SIG-M5 (cell line): ENCODE measurements around the gene BRD8.
"Not testable (repeated sequence)": the region's sequence is repeated elsewhere in the genome, so short reads cannot be mapped to it uniquely, and the experiment has no call there.

ENCODE experiments used
- DNase-seq: peaks from one replicate; lab custom pipeline; 2025; lab: John Stamatoyannopoulos, UW

BRD8 gene

GRCh38 chr5:138178516-138179276 is at the start of gene BRD8, which contains the start of gene KIF20A:
TSS of gene BRD8 (minus strand) at chr5:138178630. CDS start at chr5:138178614, 16 bp downstream.
TSS of gene KIF20A (plus strand) at chr5:138179112. CDS start at chr5:138179681, 569 bp downstream.
- DNase-seq, result peak; percentile 98

DNA sequence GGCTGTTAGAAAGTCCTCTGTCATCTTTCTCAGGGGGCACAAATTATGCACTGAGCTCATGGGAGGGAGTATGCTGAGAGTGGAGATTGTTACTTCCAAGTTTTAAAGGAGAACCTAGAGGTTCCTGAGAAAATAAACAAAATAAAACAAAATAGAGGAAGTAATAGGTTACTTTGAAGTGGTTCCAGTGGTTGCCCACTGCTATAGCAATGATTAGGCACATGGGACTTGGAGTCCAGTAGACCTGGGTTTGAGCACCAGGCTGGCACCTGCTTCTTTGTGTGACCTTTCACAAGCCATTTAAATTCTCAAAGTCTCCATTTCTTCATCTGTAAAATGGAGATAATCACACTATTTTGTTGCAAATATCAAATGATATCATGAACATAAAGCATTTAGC is 48.5 kb upstream of the BRD8 start:
- DNase-seq, result no peak

GRCh38 chr5:138224712-138225111 is 46.3 kb upstream of the BRD8 start:
- DNase-seq, result no peak

GRCh38 chr5:138223532-138223931 is 45.1 kb upstream of the BRD8 start:
- DNase-seq, result no peak

- DNase-seq, result no peak
Measured at GRCh38 chr5:138216799-138217198, 38.4 kb upstream of the BRD8 start.

- peak; percentile 84 for DNase-seq
Measured at GRCh38 chr5:138213161-138214029, 35.0 kb upstream of the BRD8 start, which contains the start of gene CDC23. TSS of gene CDC23 (minus strand) at chr5:138213323. CDS start at chr5:138213312, 11 bp downstream.

DNA sequence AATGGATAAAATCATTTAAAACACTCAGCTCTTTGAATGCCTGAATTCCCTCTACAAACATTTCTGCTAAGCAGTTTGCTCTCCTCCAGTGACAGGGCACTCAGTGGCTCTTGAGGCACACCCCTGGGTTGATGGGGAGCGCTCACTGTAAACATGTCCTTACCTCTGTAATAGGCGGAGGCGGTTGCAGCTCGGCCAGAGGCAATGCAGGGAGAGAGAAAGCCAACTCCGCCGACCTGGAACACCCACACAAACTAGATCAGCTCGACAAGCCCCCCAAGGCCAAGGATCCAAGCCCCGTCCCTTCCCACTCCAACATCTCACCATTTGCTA is 34.4 kb upstream of the BRD8 start:
- no peak for DNase-seq

DNA sequence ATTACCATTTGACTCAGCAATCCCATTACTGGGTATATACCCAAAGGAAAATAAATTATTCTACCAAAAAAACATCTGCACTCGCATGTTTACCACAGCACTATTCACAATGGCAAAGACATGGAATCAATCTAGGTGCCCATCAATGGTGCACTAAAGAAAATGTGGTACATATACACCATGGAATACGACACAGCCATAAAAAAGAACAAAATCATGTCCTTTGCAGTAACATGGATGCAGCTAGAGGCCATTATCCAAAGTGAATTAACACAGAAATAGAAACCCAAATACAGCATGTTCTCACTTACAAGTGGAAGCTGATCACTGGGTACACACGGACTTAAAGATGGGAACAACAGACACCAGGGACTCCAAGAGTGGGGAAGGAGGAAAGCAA is 32.6 kb upstream of the BRD8 start:
- DNase-seq, result no peak

DNA sequence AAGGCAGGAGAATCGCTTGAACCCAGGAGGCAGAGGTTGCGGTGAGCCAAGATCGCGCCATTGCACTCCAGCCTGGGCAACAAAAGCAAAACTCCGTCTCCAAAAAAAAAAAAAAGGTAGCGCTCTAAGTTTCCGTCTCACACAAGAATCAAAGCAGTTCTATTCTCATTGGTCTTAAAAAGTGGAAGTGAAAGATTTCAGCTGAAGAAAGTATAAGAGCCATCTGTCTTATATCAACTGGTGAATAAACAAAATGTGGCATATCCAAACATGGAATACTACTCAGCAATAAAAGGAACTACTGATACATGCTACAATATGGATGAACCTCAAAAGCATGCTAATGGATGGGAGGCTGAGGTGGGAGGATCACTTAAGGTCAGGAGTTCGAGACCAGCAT is 15.4 kb upstream of the BRD8 start:
- DNase-seq, result not testable (repeated sequence)

- no peak for DNase-seq
Measured at GRCh38 chr5:138192826-138193225, 14.4 kb upstream of the BRD8 start.

DNA sequence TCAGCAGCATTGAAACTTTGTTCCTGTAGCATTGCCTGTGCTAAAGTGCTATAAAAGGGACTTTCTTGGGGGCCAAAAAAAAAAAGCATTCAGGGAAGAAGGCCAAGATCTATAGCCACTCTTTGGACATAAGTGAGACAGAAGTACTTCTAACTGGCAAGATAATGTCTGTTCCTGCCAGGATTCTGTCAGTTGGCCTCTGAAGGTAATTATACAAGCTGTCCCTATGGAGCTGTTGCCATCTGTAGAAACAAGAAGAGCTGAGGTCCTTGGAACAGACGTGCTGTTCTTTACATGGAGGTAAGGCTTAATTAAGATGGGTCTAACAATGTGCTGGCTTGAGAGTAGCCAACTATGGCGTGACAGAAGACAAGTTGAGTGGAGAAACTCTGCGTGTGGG is 10.2 kb upstream of the BRD8 start:
- no peak for DNase-seq

- DNase-seq, result no peak
Measured at GRCh38 chr5:138186002-138186447, 7.6 kb upstream of the BRD8 start.

DNA sequence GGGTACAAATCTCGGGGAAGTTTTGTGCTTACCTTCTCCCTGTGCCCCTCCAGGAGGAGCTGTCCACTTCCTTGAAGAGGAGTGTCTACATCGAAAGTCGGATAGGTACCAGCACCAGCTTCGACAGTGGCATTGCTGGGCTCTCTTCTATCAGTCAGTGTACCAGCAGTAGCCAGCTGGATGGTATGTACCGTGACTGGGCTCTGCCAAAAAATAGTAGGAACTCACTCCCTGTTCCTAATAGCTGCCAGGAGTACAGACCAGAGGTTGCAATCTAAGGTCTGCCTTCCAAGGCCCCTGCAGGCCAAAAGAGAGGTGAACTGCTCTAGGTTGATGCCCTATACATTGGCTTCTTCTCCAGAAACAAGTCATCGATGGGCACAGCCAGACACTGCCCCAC is 4.4 kb upstream of the BRD8 start:
- no peak for DNase-seq

DNA sequence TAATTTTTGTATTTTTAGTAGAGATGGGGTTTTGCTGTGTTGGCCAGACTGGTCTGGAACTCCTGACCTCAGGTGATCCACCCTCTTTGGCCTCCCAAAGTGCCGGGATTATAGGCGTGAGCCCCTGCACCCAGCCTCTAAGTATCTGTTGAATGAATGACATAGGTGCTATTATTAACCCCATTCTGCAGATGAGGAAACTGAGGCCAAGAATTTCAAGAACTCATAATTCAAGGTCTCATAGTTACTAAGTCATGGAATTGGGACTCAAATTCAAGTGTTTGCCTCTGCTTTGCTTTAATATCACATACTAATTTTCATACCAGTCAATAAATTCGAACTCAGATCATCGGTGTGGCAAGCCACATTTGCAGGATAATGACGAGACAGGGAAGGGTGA is 2.4 kb upstream of the BRD8 start:
- no peak for DNase-seq

DNA sequence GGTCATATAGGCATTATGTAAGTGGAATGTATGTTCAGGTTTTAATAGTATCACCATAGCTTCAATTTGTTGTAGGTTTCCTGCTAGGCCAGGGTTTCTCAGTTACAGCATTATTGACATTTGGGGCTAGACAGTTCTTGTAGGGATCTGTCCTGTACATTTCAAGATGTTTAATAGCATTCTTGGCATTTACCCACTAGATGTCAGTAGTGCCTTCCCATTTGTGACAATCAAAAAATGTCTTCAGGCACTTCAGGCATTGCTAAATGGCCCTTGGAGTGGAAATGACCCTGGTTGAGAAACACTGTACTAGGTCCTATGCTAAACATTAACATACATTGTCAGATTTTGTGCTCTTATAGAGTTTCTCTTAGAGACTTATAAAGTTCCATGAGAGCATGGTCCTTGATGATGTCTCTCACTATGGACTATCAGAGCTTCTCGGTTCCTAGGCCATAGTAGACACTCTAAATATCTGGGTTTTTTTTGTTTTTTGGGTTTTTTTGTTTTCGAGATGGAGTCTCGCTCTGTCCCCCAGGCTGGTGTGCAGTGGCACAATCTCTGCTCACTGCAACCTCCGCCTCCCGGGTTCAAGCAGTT is 1.9 kb upstream of the BRD8 start:
- peak; percentile 43 for DNase-seq

GRCh38 chr5:138179277-138179857 is 937 bp upstream of the BRD8 start:
- no peak for DNase-seq

- DNase-seq, result no peak
Measured at GRCh38 chr5:138177941-138178515, 402 bp downstream of the BRD8 start.

DNA sequence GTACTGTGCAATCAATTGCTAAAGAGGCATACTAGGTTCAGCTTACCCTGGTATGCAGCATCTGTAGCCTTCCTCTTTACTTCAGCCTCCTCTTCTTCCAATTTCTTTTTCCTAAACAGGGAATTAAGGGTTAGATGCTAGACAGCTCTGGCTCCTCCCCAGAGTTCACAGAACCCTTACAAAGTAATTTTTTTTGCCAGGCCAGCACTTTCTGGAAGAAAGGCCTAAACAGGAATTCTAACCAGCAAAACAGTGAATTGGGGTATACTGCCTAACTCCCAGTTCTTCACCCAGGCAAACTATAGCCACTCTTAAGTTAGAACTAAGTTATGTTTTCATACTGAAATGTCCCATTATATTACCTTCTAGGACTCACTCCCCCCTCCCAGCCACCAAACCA is 8.1 kb downstream of the BRD8 start:
- no peak for DNase-seq

- no peak for DNase-seq
Measured at GRCh38 chr5:138169124-138169523, 9.3 kb downstream of the BRD8 start.

DNA sequence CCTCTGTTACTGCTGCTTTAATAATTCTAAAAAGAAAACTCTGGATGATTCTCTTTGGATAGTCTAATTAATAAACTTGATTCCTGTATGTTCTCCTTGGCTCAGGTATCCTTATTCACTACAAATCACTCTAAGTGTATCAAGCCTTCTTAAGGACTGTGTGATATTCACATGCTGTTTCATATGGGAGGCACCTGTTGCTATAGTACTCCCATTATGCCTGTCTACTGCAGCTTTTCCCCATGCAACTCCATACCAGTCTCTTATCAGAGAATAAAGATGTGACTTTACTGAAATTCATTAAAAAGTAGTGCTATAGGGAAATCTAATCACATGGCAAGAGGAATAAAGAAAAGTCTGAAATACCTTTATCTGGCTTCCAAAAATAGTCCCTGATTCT is 14.7 kb downstream of the BRD8 start:
- no peak for DNase-seq

GRCh38 chr5:138160706-138161105 is 17.7 kb downstream of the BRD8 start:
- DNase-seq, result no peak

- no peak for DNase-seq
Measured at GRCh38 chr5:138159666-138160065, 18.8 kb downstream of the BRD8 start.
